PFSK-1 (cell line): ENCODE measurements around the gene DUSP28.

Source experiments
- POLR2AphosphoS5 ChIP-seq: IDR thresholded peaks from 2 replicates; pipeline ENCODE4 v1.6.1; 2012; ENCODE audit warnings: low read depth, mild to moderate bottlenecking, control low read depth, low read length, moderate library complexity
- TAF1 ChIP-seq: IDR thresholded peaks from 2 replicates; pipeline ENCODE4 v1.6.1; 2012; ENCODE audit warnings: low read length, control low read depth, borderline replicate concordance; ENCODE audit not compliant: insufficient read depth

DNA sequence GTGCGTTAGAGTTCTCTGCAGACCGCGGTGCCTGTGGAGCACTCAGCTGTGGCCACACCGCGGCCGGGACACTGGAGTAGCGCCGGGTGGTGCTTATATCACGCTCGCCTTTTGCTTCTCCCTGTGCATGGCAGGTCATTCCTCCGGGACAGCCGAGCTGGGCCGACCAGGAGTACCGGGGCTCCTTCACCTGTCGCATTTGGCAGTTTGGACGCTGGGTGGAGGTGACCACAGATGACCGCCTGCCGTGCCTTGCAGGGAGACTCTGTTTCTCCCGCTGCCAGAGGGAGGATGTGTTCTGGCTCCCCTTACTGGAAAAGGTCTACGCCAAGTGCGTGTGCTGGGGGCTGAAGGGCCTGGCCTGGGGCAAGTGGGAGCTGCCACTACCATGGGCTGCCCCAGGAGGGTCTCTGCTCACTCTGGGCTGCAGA, 30.5 kb downstream of the DUSP28 start:
- no peak for TF ChIP-seq POLR2AphosphoS5
- no peak for TF ChIP-seq TAF1
